Stimulated activated memory B cell treated with anti-CD40 and anti-IgM and Interleukin-4, amounts not matched to agents 10 μg/mL and 1 μg/mL and 100 μg/mL, for 72 hours (primary cell): ENCODE measurements around the gene SST.
"Not testable (repeated sequence)": the region's sequence is repeated elsewhere in the genome, so short reads cannot be mapped to it uniquely, and the experiment has no call there.

Source experiments
- ATAC-seq: fragments of 150-1000 bp; cut with Tn5 transposase; 2 replicates; pipeline ENCODE4 v1.10.0; 2021
- H3K27ac Mint-ChIP-seq: one replicate; pipeline ENCODE4 v1.8.0; 2022; ENCODE audit warnings: mild to moderate bottlenecking, mixed read lengths
- H3K27me3 Mint-ChIP-seq: one replicate; pipeline ENCODE4 v1.8.0; 2022; ENCODE audit warnings: mixed read lengths
- H3K36me3 Mint-ChIP-seq: one replicate; pipeline ENCODE4 v1.8.0; 2022; ENCODE audit warnings: mixed read lengths
- H3K4me1 Mint-ChIP-seq: one replicate; pipeline ENCODE4 v1.8.0; 2022; ENCODE audit warnings: mixed read lengths
- H3K4me3 Mint-ChIP-seq: one replicate; pipeline ENCODE4 v1.8.0; 2022; ENCODE audit warnings: mild to moderate bottlenecking, moderate library complexity, mixed read lengths
- H3K9me3 Mint-ChIP-seq: one replicate; pipeline ENCODE4 v1.8.0; 2022; ENCODE audit warnings: mixed read lengths

Gene SST

GRCh38 chr3:187694801-187695200 is 24.6 kb upstream of the SST start:
- Mint-ChIP-seq H3K27ac (no peak overlapping the region), H3K27me3 (peaks cover 36% of the 10 kb centered on the region)
- ATAC-seq = no peak

DNA sequence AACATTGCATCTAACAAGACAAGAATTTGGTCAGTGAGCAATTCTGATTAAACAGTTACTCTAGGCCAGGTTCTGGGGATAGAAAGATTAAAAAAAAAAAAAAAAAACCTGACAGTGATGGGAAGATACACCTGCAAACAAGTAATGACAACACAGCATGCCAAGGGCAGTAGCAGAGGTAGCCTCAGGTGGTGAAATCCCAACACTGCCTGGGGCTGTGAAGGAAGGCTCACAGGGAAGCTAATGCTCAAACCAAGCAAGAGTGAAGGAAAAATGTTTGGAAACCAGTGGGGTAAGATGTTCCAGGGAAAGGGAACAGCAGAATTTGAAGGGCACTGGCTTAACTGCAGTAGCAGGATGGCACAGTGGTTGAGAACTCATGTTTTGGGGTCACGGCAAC is 23.2 kb upstream of the SST start:
- no peak for ATAC-seq
- H3K9me3 Mint-ChIP-seq = peaks cover 3% of the 10 kb centered on the region
- peaks cover 36% of the 10 kb centered on the region for H3K27me3 Mint-ChIP-seq
- H3K27ac Mint-ChIP-seq = no peak overlapping the region
- no peaks in the 10 kb centered on the region for H3K36me3 Mint-ChIP-seq
- H3K4me1 Mint-ChIP-seq = no peaks in the 10 kb centered on the region
- no peak overlapping the region for H3K4me3 Mint-ChIP-seq

More at GRCh38 chr3:187694801-187695200, 24.6 kb upstream of the SST start:
- no peak overlapping the region for H3K4me3 Mint-ChIP-seq
- H3K4me1 Mint-ChIP-seq = no peaks in the 10 kb centered on the region
- H3K9me3 Mint-ChIP-seq = peaks cover 3% of the 10 kb centered on the region
- no peaks in the 10 kb centered on the region for H3K36me3 Mint-ChIP-seq

GRCh38 chr3:187689984-187690383 is 19.8 kb upstream of the SST start:
- no peak overlapping the region for H3K4me3 Mint-ChIP-seq
- H3K4me1 Mint-ChIP-seq = no peaks in the 10 kb centered on the region
- no peak overlapping the region for H3K27ac Mint-ChIP-seq
- no peak for ATAC-seq
- H3K27me3 Mint-ChIP-seq = peaks cover 32% of the 10 kb centered on the region
- peaks cover 3% of the 10 kb centered on the region for H3K9me3 Mint-ChIP-seq
- no peaks in the 10 kb centered on the region for H3K36me3 Mint-ChIP-seq

- Mint-ChIP-seq H3K36me3 (no peaks in the 10 kb centered on the region), H3K4me3 (no peak overlapping the region), H3K27ac (no peak overlapping the region), H3K4me1 (no peaks in the 10 kb centered on the region), H3K9me3 (no peaks in the 10 kb centered on the region), H3K27me3 (peaks cover 30% of the 10 kb centered on the region)
- no peak for ATAC-seq
Measured at GRCh38 chr3:187686621-187687273, 16.6 kb upstream of the SST start.

DNA sequence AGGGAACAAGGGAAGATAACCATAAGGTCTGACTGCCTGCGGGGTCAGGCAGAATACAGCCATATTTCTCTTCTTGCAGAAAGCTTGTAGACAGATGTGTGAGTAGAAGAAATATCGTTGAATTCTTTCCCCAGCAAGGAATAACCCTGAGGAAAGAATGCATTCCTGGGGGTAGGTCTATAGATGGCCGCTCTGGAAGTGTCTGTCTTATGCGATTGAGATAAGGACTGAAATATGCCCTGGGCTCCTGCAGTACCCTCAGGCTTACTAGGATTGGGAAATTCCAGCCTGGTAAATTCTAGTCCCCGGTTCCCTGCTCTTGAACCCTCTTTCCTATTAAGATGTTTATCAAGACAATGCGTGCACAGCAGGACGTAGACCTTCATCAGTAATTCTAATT is 15.8 kb upstream of the SST start:
- ATAC-seq = no peak
- H3K27me3 Mint-ChIP-seq = peaks cover 30% of the 10 kb centered on the region
- H3K4me3 Mint-ChIP-seq = no peak overlapping the region
- no peaks in the 10 kb centered on the region for H3K36me3 Mint-ChIP-seq
- no peaks in the 10 kb centered on the region for H3K9me3 Mint-ChIP-seq
- no peak overlapping the region for H3K27ac Mint-ChIP-seq
- H3K4me1 Mint-ChIP-seq = no peaks in the 10 kb centered on the region

- Mint-ChIP-seq H3K27me3 (peaks cover 40% of the 10 kb centered on the region), H3K9me3 (no peaks in the 10 kb centered on the region), H3K36me3 (no peaks in the 10 kb centered on the region), H3K4me1 (no peaks in the 10 kb centered on the region), H3K27ac (no peak overlapping the region), H3K4me3 (no peak overlapping the region)
- ATAC-seq = no peak
Measured at GRCh38 chr3:187684880-187685279, 14.7 kb upstream of the SST start.

GRCh38 chr3:187684444-187684843 is 14.2 kb upstream of the SST start:
- H3K27ac Mint-ChIP-seq = no peak overlapping the region
- no peak for ATAC-seq
- H3K9me3 Mint-ChIP-seq = no peaks in the 10 kb centered on the region
- H3K27me3 Mint-ChIP-seq = peaks cover 45% of the 10 kb centered on the region
- peaks cover 4% of the 10 kb centered on the region for H3K4me1 Mint-ChIP-seq
- no peak overlapping the region for H3K4me3 Mint-ChIP-seq
- H3K36me3 Mint-ChIP-seq = no peaks in the 10 kb centered on the region

DNA sequence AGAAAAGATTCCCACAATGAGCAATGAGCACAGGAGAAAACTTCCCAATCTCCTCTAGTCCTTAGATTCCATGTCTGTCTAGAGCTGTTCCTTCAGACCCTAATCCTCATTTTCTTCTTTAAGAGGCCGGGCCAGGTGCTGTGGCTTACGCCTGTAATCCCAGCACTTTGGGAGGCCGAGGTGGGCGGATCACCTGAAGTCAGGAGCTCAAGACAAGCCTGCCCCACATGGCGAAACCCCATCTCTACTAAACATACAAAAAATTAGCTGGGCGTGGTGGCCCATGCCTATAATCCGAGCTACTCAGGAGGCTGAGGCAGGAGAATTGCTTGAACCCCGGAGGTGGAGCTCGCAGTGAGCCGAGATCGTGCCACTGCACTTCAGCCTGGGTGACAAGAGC is 11.6 kb upstream of the SST start:
- H3K4me3 Mint-ChIP-seq, H3K9me3 Mint-ChIP-seq, H3K36me3 Mint-ChIP-seq, H3K27ac Mint-ChIP-seq, ATAC-seq: not testable (repeated sequence)
- Mint-ChIP-seq H3K27me3 (peaks cover 55% of the 10 kb centered on the region), H3K4me1 (peaks cover 10% of the 10 kb centered on the region)

DNA sequence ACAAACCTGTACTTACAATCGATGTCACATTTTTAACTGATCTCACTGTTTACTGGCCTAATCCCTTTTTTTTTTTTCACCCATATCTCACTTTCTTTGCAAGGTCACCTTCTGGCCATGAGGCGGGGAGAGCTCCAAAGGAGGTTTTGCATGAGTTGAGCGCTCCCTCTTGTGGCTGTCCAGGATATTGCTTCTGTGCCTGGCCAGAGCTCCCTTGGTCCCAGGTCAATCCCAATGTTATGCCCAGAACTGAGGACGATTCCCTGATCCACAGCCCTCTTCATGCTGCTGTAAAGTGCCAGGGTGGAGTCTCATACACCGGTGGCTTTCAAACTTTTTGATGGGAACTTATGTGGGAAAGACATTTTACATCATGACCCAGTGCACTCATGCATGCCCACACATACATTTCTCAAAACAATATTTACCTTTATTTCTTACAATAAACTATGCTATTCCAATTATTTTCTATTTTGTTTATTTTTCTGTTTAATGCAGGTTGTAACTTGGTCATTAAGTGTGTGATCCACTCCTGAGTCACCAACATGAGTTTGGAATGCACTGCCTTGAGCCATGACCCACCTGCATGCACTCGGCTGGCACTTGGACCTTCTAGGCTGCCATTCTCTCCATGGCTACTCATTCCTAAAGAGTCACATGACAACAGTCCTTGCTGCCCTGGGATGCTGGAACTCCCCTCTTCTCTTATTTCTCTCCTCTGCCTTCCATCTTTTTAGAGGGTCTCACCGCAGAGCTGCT is 9.6 kb upstream of the SST start:
- peaks cover 57% of the 10 kb centered on the region for H3K27me3 Mint-ChIP-seq
- H3K4me1 Mint-ChIP-seq = peaks cover 10% of the 10 kb centered on the region
- ATAC-seq = peak; percentile 71
- no peaks in the 10 kb centered on the region for H3K9me3 Mint-ChIP-seq
- no peak overlapping the region for H3K27ac Mint-ChIP-seq
- H3K4me3 Mint-ChIP-seq = no peak overlapping the region
- no peaks in the 10 kb centered on the region for H3K36me3 Mint-ChIP-seq

GRCh38 chr3:187678726-187679268 is 8.6 kb upstream of the SST start:
- Mint-ChIP-seq H3K36me3 (no peaks in the 10 kb centered on the region), H3K4me1 (peaks cover 10% of the 10 kb centered on the region), H3K9me3 (no peaks in the 10 kb centered on the region), H3K4me3 (no peak overlapping the region), H3K27ac (no peak overlapping the region), H3K27me3 (peaks cover 59% of the 10 kb centered on the region)
- peak; percentile 43 for ATAC-seq

DNA sequence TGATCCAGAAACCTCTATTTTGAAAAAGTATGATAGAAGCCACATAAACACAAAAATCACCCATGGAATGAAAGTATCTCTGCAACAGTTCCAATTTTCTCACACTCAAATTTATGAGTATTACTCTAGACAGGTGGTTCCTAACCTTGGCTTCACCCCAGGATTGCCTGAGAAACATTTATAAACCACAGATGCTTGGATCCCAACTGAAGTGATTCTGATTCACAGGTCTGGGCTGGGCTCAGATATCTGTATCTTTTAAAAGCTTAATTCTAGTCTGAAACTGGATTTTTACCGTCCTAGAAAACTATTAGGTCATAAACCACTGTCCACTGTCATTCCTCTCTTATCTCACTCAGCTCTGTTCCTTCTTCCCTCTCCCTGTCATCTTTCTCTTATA is 7.4 kb upstream of the SST start:
- peaks cover 55% of the 10 kb centered on the region for H3K27me3 Mint-ChIP-seq
- ATAC-seq = no peak
- H3K4me1 Mint-ChIP-seq = peaks cover 10% of the 10 kb centered on the region
- no peaks in the 10 kb centered on the region for H3K9me3 Mint-ChIP-seq
- no peak overlapping the region for H3K4me3 Mint-ChIP-seq
- no peak overlapping the region for H3K27ac Mint-ChIP-seq
- no peaks in the 10 kb centered on the region for H3K36me3 Mint-ChIP-seq

- no peaks in the 10 kb centered on the region for H3K36me3 Mint-ChIP-seq
- ATAC-seq = no peak
- no peaks in the 10 kb centered on the region for H3K4me1 Mint-ChIP-seq
- no peaks in the 10 kb centered on the region for H3K9me3 Mint-ChIP-seq
- H3K27ac Mint-ChIP-seq = no peak overlapping the region
- peaks cover 63% of the 10 kb centered on the region for H3K27me3 Mint-ChIP-seq
- no peak overlapping the region for H3K4me3 Mint-ChIP-seq
Measured at GRCh38 chr3:187673012-187673411, 2.8 kb upstream of the SST start.

GRCh38 chr3:187667526-187667925 is 2.7 kb downstream of the SST start:
- peaks cover 4% of the 10 kb centered on the region for H3K9me3 Mint-ChIP-seq
- no peak overlapping the region for H3K4me3 Mint-ChIP-seq
- peaks cover 36% of the 10 kb centered on the region for H3K27me3 Mint-ChIP-seq
- H3K36me3 Mint-ChIP-seq = no peaks in the 10 kb centered on the region
- ATAC-seq = no peak
- H3K27ac Mint-ChIP-seq = no peak overlapping the region
- peaks cover 9% of the 10 kb centered on the region for H3K4me1 Mint-ChIP-seq

DNA sequence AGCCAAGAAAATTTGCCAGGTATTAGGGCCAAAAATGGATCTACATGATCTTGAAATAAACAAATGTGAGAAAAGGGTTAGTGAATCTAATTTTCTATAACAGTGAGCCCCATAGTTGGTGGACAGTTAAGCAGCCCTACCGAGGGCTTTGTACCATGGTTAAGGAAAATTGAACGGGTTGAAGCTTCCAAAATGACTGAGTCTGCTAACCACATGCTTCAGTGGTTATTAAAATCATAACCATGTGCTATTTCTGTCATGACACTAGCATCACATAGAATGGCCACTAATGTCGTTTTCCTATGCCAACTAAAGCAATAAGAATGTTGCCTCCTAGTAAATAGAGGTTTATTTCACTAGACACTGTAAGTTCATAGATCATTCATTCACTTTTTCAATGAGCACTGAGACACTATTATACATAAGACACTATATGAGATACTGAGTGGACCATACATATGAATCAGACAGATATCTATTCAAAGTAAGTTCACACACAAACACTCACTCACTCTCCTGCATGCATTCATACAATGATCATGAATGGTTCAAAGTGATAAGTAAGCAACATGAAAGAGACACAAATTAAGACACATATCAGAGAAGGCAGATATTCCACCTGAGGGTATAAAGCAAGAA is 4.3 kb downstream of the SST start:
- peaks cover 9% of the 10 kb centered on the region for H3K4me1 Mint-ChIP-seq
- H3K4me3 Mint-ChIP-seq = no peak overlapping the region
- no peaks in the 10 kb centered on the region for H3K36me3 Mint-ChIP-seq
- H3K9me3 Mint-ChIP-seq = peaks cover 6% of the 10 kb centered on the region
- no peak for ATAC-seq
- no peak overlapping the region for H3K27ac Mint-ChIP-seq
- peaks cover 23% of the 10 kb centered on the region for H3K27me3 Mint-ChIP-seq

DNA sequence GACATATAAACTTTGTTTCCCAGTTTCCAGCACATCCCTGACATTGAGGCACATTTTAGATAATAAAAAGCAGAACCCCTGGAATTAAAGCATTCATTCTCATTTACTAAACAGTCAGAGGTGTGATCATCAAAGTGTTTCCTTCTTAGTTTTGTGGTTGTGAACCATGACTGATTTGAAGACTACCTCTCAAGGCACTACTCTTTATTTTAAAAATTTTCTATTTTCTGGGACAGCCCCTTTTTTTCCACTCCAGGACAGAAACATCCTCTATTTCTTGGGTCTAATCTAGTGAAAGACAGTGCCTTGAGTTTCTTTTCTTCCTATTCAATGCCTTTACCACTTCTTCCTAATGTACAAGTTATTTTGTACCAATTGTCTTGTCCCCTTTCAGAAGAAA is 5.2 kb downstream of the SST start:
- Mint-ChIP-seq H3K4me1 (peaks cover 9% of the 10 kb centered on the region), H3K27me3 (peaks cover 14% of the 10 kb centered on the region), H3K36me3 (no peaks in the 10 kb centered on the region), H3K27ac (no peak overlapping the region), H3K4me3 (no peak overlapping the region), H3K9me3 (peaks cover 8% of the 10 kb centered on the region)
- no peak for ATAC-seq
